ENCODE results near the gene CYB5R3.

Gene CYB5R3

DNA sequence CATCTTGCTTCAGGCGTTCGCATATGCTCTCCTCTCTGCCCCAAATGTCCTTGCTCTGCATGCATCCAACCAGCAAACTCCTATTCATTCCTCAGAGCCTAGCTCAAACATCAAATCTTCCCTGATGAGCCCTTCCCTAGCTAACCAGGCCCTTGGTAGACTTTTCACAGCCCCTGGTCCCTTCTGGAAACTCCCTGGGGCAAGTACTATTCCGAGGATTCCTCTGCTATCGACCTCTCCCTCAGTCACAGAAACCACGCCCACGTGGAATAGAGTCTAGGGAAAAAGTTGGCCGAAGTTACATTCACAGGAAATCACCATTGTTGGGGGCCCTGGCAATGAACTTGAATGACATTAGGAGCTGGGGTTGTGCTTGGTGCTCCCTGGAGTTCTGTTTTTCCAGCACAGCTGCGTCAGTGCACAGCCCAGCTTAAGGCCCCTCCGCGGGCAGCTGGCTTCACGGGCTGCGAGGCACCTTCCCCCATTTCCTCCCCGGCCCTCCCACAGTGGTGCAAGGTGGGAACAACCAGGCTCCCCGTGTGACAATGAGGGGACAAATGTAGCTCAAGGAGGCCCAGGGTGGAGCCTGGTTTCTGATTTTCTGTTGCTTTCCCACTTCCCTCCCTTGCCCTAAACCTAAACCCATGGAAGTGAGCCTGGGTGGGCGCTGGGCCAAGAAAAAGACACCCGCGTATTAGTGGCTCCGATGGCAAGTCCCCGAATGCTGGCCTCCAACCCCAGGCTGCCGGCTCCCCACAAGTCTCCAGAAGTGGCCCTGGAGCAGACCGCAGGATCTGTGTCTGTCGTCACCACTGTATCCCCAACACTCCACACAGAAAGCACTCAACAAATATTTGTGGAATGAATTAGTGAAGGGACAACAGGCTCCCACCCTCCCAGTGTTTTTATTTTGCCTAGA, 4.5 kb downstream of the CYB5R3 start:
- no peak for DNase-seq

DNA sequence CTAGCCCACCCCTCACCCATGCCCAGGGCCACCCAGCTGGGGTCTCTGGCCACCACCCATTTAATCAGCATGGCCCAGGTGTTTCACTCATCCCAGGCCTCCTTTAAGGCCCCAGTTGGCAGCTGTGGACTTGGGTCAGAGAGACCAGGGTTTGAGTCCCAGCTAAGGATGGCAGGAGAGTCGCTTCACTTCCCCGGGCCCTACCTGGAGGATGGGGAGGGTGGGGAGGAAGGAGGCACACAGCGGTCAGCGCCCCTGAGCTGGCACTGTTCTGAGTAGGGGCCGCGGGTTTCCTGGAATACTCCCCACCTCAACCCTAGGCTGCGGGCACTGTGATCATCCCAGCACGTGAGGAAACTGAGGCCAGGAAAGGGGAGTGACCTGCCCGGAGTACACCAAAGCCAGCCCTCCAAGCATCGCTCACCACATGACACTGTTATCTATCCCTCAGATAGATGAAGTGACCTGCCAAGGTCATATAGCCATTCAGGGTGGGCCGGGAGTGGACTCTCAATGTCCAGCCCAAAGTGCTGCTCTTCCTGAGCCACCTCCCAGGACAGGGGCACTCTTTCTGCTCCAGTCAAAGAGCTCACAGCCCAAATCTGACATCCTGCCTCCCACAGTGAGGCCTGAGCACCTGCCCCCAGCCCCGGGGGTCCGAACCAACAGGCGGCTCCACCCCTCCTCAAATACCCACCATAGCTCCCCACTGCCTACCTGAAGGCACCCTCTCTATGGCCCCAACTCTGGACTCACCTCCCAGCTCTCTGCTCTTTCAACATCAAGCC, 5.4 kb downstream of the CYB5R3 start:
- no peak for DNase-seq

DNA sequence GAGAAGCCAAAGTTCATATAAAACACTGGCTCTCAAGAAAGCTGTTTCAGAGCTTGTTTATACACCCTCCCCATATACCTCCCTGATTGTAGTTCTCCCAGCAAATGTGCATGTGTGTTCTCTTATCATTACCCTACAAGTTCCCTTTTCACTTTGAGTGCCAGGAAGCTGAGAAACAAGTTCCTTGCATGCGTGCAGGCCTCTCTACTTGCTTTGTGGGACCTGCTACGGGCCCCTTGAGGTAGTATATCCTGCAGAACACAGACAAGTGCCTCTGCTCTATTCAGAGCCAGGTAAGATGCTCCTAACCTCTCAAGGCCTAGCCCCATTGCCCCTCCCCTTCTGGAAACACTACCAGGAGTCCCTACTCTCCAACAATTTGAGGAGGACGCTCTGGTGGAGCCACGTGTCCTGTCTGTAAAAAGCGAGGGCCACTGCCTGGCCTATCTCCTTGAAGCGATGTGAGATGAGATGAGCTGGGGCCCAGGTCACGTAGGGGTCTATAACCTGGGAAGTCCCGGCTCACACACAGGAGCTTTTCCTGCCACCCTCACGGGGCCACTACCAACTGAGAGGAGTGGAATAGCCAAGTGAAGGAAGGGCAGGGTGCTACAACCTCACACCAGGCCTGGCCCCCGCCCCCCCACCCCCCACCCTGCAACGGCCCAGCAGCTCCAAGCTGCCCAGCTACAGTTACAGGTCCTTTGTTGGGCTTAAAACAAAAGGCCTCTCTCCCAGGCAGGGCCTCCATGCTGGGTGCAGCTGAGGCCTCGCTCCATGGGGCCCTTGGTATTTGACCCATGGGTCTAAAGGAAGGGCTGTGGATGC, 6.2 kb downstream of the CYB5R3 start:
- DNase-seq, result no peak

DNA sequence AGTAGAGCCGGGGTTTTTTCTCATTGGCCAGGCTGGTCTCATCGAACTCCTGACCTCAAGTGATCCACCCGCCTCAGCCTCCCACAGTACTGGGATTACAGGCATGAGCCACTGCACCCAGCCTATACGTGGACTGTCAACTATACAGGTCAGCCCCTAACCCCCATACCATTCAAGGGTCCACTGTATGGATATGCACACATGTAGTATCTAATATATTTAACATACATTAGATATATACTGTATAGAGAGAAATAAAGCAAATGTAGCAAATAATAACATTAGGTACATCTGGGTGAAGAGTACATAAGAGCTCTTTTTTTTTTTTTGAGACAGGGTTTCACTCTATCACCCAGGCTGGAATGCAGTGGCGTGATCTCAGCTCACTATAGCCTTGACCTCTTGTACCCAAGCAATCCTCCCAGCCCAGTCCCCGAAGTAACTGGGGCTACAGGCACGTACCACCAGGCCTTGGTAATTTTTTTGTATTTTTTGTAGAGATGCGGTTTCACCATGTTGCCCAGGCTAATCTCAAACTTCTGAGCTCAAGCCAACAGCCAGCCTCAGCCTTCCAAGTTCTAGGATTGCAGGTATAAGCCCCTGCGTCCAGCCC, 7.3 kb downstream of the CYB5R3 start:
- DNase-seq, result no peak

DNA sequence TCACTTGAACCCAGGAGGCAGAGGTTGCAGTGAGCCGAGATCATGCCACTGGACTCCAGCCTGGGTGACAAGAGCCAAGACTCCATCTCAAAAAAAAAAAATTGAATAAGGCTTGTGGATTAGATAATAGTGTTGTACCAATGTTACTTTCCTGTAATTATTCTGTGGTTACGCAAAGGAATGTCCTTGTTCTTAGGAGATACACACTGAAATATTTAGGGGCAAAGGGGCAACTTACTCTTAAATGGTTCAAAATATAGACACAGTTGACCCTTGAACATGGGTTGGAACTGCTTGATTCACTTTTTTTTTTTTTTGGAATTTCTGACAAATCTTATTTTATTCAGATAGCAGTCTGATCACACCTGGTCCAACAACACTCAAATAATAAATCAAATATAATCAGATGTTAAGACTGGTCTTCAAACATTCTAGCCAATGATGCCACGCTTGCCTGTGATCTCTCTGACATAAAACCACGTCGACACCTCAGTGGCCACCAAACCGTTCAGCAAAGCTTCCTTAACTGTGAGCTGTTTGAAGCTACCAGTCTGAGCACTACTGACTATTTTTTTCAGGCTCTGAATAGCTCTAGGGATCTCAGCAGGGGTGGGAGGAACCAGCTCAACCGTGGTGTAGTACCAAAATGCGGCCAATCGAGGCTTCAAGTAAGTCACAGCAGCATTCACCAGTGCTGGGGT, 9.5 kb downstream of the CYB5R3 start:
- DNase-seq, result no peak

DNA sequence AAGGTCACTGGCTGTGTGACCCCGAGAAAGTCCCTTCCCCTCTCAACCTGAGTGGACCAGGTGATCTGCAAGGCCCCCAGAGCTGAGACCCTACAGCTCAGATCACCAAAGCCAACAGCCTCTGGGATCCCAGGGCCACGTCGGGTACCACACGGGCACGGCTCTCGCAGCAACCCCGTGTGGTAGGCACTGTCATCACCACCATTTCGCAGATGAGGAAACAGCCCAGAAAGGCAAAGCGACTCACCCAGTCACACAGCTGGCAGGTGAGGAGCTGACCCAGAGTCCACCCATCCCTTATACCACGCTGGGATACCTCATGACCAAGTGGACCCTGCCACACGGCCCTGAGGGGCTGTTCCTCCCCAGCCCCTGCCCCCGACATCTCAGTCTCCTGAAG, 11.6 kb downstream of the CYB5R3 start:
- DNase-seq, result no peak

DNA sequence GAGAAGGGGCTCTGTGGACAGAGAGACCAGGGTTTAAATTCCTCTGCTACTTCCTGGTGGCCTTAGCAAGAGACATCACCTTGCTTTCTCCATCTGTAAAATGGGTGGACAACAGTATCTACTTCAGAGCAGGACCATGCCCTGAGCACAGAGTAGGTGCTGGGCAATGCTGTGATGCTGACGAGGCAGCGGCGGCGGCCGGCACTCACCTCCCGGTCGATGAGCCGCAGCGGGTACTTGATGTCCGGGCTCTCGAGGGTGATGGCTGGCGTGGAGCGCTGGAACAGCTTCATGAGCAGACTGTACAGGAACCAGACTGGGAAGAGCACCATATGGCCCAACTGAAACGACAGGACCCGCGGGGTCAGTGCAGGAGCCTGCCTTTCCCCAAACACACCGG, 12.7 kb downstream of the CYB5R3 start:
- no peak for DNase-seq

DNA sequence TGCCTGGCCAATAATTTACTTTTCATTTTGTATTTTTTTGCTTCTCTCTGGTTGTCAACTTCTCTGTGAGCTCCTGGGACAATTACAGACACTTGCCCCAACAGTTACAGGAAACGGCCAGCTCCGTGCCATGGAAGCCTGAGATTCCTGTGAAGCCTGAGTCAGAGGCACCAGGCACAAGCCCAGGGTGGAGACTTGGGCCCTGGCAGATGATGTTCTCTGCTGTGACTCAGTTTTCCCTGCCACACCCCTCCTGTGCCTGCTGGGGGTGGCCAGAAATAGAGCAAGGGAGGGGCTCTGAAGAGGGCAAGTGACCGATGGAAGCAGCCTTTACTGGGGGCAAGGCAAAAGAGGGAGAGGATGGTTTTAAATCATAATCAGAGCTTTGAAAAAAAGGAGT, 13.7 kb downstream of the CYB5R3 start:
- DNase-seq, result no peak

DNA sequence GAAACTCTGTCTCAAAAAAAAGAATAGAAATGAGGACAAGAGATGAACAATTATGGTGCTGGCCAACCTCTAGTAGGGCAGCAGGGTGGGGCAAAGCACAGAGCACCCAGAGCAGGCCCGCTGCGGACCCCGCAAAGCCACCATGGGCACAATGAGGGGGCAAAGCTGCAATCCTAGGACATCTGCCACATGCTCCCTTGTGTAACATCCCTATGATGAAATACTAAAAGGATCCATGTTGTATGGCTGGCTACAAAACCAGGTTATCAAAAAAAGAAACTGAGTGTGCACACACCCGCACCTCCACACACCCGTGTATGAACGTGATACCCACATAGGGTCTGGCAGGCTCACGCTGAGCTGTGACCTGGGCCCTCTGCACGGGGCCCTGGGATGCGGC, 16.2 kb downstream of the CYB5R3 start:
- DNase-seq, result no peak

DNA sequence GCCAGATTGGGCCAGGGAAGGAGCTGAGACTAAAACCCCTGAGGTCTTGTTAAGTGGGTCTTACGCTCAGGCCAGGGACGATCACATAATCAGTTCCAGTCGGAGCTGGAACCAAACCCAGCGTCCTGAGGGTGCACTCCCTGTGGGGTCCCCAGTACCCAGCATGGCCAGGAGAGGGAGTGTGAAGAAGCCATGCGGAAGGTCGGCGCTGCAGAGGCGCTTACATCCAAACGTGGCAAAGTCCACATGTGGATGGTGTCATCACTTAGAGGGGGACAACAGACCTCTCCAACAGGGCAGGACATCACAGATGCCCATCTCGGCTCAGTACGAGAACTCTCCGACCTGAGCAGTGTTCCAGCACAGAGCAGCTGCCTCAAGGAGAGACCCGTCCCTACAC, 17.1 kb downstream of the CYB5R3 start:
- DNase-seq, result no peak

DNA sequence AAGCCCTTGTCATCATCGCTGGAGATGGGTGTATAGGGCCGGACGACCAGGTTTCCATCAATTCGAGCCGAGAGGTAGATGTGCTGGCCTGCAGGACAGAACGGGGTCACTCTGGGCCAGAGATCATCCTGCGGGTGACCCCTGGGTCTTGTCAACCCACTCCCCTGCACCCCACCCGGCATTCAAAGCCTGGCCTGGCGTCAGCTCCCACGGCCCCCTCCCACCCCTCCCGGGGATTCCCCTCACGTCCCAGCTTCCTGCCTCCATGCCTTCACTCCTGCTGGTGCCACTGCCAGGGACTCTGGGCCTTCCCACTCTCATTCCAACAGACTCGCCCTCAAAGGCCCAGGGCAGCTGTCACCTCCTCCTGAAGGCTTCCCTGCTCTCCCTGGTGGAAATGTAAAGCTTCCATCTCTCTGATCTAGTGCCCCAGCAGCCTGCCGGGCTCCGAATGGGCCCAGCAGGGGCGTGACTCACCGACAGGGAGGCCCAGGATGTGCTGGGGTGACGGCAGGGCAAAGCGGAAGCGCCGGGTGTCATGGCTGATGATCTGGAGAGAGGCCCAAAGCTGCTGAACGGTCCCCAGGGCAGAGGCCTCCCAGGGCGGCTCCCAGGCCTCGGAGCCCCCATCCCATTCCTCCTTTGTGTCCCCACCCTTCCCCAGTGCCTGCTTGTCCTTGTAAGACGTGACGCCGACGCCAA, 18.1 kb downstream of the CYB5R3 start:
- DNase-seq, result no peak

DNA sequence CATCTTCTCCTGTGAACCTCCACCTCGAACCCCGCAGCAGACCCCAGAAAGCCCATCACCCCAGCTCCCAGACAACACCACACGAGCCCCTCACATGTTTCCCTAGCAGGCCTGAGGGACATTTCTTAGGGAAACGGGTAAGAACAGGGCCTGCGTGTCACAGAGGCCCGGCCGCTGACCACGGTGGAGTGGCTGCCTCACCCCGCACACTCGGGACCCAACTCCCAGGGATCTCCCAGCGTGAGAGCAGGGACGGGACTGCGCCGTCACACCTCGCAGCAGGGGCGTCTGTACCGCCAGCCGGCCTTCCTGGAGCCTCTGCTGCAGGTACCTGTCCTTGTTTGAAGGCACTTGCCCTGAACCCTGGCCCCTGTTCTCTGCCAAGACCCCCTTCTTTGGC, 19.0 kb downstream of the CYB5R3 start:
- DNase-seq, result no peak

DNA sequence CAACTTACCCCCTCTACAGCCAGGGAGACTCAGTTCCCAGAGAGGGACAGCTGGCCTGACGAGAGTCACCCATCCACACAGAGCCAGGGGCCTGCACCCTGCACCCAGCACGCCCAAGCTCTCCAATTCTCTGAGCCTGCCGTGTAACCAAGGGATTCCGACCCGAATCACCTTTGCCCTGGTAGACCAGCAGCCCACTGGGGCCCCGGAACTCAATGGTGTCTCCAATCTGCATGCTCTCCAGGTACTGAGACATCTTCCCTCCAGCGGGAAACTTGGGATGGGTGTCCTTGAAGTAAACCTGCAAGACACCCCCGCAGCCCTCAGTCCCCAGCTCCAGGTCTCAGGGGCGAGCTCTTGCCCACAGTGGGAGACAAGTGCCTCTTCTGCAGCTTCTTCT, 21.2 kb downstream of the CYB5R3 start:
- no peak for DNase-seq

DNA sequence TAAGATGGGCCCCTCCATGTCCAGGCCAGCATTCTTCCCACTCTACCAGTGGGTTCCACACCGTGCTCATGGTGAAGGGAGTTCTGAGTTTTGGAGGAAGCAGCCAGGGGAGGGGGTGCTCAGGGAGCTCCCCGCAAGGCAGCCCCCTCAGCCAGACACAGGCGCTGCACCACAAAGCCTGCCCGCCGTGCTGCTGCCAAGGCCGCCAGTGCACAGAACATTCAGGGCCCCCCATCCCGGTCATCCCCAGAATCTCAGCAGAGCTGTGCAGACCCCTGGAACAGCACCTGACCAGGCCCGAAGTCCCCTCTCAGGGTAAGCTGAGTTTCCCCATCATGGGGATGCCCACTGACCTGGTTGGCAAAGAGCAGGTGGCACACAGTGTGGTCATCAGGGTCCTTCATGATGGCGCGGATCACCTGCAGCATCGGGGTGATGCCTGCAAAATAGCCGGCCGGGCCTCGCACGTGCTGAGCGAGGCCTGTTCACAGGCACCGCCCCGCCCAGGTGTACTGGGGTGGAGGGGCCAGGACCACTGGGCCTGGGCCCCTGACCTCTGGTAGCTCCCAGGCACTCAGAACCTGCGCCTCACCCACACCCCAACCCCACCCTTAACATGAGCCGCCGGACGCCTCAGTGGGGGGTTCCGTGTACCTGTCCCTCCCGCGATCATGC, 22.1 kb downstream of the CYB5R3 start:
- DNase-seq, result no peak

DNA sequence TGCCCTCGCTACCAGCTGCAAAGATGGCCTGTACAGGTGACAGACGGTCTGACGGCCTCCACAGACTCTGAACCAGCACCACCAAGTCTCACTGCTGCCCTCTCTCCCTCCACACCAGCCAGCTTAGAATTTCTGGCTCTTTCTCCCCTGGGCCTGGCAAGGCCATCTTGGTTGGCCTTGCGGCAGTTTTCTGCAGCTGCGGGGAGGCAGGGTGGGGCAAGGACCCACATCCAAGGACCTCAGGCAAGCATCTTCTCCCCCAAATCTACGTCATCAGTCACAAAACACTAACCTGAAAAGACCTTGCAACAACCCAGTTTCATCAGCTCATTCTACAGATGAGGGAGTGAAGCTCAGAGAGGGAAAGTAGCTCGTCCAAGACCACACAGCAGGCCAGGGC, 22.8 kb downstream of the CYB5R3 start:
- DNase-seq, result no peak

DNA sequence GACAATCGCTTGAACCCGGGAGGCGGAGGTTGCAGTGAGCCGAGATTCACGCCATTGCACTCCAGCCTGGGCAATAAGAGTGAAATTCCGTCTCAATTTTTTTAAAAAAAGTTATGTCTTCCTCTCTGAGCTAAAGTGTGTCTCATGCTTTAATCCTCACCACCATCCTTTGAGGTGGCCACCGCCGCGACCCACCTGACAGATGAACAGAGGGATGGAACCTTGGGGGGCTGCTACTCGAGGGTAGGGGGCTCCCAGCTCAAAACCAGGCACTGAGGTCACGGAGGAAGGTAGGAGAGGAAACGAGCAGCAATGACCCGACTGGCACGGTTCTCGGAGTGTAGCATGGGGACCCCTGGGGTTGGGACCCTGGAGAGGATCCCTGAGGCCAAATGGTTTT, 23.8 kb downstream of the CYB5R3 start:
- no peak for DNase-seq

DNA sequence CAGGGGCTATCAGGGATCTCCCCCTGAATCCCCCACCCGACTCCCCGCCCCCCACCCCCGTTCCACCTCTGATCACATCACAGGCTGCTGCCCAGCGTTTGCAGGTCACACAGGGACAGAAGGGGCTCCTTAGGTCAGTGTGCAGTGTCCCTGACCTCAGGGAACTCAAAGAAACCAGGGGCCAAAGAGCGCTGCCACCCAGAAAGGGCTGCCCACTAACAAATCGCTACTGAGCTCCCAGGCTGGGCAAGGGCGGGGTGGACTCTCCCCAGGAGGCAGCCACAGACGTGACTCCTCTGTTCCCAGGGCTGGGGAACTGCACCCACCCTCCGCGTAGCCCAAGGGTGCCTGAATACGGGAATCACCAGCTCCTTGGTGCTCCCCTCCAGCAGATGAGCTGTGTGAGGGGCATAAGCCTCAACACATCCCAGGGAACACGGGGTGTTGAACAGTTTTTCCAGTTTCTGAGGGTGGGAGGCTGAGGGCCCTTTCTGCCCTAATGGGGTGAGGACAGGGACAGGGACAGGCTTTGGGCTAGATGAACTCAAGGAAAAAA, 24.6 kb downstream of the CYB5R3 start:
- no peak for DNase-seq

DNA sequence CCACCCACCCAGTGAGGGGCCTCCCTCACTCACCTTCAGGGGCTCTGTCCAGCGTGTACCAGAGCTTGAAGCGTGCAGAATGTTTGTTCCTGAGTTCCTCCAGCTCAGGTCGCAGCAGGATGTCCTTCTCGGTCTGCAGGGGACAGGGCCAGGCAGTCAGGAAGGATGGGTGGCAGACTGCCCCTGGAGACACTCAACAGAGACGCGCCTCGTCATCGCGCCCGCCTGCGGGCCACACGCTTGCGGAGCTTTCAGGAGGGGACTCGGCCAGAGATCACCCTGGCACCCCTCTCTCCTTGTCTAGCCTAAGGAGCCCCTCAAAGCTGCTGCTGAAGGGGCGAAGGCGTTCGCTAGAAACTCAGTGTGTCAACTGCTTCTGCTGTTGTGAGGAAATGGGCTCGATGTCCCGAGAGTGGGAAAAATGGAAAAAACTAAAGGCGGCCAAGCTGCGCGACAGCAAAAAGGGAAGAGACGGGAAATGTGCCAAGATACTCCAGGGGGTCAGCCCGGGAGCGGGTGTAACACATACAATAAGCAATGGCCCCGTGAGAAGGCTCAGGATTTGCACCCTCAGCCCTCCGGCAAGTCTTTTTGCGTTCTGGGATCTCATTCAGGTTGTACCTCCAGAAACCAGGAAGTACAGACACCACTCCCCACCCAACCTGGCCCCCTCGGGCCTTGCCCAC, 25.3 kb downstream of the CYB5R3 start:
- DNase-seq, result no peak

DNA sequence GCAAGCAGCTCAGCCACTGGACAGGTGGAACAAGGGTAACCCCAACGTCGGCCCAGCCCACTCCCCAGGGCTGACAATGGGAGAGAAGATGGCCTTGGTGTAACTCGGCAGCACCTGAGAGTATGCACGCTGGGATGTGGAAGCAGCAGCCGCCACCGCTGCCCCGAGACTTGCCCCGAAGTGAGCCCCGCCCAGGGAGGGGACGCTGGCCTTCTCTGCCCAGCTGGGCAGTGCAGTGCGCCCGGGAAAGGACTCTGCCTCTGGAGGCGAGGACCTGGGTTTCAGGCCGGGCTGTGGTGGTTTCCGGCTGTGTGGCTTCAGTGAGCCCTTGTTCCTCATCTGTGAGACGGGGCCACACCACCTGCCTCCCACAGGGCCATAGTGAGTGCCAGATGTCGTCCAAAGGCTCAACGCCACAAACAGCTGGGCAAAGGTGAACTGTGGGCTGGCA, 25.9 kb downstream of the CYB5R3 start:
- DNase-seq, result no peak
